OCI-M2 (cell line): ENCODE measurements around the gene POLR3A.

ENCODE experiments used
- DNase-seq: peaks from one replicate; lab custom pipeline; 2025; ENCODE audit not compliant: unreplicated experiment; lab: John Stamatoyannopoulos, UW

The POLR3A gene

DNA sequence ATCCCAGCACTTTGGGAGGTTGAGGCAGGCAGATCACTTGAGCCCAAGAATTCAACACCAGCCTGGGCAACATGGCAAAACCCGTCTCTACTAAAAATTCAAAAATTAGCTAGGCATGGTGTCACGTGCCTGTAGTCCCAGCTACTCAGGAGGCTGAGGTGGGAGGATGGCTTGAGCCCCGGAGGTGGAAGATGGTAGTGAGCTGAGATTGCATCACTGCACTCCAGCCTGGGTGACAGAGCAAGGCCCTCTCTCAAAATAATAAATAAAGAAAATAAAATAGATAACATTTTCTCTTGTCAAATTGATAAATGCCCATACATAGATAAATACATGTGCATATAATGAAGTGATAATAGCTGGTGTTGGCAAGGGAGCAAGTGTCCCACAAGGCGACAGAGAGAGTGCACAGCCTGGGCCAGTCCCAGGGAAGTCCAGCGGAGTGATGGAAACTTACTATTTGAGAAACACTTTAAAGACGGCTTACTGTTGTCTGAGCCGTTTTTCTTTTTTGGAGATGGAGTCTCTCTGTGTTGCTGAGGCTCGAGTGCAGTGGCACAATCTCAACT is 69.3 kb downstream of the POLR3A start:
- no peak for DNase-seq

DNA sequence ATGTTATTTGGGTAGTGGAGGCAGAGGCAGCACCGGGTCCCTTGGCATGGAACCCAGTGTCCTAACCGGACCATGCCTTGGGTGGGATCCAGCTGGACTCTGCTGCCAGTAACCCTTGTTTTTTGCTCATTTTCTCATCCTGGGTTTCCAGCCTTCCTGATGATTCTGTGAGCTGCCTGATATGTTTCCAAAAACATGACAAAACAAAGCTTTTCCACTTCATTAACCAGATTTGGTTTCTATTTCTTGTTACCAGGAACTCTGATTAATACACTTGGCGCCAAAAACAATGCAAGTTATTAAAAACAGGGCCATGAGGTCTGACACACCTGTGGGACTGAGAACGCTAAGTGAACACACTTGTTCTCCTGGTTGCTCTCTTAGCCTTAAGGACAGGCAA is 69.9 kb downstream of the POLR3A start:
- no peak for DNase-seq

DNA sequence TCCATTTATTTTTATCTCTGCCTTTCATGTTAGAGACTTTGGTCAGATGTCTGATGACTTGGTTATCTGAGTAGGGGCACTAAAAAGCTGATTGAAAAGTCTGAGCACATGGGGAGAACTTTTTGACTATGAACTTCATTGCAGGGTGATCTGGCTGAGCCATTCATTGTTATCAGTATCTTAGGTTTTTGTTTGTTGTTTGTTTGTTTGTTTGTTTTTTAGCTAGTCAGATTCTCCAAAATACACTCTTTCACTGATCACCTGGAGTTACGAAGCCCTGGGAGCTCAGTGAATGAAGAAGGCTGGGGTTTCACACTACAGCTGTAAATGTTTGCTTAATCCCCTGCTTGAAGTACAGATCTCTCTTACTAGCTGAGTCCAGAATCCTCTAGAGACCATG is 74.2 kb downstream of the POLR3A start:
- no peak for DNase-seq

DNA sequence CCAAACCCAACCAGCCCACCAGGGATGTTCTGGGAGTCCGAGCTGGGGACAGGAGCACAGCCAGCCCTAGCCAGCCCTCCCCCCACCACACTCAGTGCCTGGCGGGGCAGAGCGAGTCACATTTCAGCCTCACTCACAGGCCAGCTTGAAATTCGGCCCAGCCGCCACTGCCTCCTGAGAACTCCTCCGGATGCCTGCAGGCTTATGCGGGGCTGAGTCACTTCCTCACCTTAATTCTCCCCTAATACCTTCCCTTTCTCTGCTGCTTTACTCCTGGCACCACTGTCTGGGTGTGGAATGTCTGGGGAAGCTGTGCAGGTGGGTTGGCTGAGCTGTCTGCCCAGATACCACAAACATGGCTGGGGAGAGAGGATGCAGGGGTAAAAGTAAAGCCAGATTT is 80.1 kb downstream of the POLR3A start:
- no peak for DNase-seq

DNA sequence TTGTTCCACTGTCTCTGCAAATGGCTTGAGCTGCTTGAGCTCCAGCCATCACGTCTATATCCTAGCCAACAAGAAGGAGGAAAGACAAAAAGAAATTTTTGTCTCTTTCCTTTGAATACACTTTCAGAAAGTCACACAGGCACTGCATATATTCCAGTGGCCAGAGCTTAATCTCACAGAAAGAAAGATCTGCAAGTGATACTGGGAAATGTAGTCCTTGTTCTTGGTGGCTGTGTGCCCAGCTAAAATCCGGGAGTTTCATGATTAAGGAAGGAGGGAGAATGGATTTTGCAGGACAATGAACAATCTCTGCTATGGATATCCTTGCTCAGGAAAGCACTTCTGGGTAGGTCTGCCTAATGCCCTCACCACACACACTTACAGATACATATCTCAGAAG is 83.2 kb downstream of the POLR3A start:
- no peak for DNase-seq

DNA sequence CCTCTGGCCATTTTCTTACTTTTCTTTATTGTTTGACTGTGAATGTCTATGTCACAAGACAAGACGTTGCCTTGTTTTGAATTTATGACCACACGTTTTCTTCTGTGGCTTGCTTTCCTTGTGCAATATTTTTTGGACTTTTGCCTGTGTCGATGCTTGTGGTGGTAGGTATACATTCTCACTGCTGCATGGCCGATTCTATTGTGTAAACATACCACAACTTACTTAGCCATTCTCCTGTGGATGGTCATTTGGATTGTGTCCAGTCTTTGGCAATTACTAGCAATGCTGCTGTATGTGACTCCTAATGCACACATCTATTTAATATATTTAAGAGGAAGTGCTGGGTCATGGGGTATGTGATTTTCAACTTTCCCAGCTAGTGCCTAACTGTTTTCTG is 84.8 kb downstream of the POLR3A start:
- no peak for DNase-seq

DNA sequence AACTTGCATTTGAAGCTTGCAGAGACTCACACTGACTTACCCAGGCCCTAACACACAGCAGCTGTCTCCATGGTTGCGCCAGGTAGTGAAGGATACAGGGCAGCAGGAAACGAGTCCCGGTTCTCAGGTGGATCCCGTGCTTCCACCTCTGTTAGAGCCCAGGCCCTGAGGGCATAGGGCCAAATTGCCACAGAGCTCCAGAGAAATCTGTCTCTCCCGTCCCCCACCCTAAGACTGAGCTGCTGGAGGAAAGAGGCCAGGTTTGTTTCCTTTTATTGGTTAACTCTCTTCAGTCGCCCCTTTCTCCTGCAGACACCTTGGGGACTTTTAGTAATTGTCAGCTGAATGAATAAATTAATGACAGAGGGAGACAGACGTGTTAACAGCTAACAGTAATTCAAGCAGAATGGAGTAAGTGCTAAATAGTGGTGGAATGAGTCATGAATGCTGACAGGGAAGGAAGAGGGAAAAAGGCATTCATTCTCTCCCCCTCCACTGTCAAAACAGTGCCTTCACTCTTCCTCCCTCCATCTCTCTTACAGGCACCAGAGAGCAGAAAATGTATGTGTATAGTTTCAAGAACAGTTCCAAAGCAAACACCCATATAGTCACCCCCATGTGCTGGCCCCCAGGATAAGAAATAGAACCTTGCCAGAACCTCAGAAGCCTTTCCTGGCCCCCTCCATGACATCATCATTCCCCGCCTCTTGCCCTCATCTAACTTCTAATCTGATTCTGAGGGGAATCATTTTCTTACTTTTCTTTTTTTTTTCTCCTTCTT is 86.0 kb downstream of the POLR3A start:
- DNase-seq, result no peak

DNA sequence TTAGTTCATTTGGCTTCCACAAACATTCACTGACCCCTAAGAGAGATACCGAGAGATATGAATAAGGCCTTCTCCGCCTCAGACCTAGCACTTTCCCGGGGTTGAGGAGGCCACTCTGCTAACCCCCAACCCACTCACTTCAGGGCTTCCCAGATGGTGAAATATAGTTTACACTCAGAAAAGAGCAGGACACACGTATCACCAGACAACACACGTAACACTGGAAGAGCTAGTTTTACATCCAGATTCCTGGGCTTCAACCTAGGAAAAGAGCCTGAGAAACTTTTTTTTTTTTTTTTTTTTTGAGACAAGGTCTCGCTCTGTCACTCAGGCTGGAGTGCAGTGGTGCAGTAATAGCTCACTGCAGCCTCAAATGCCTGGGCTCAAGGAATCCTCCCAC is 87.5 kb downstream of the POLR3A start:
- no peak for DNase-seq

DNA sequence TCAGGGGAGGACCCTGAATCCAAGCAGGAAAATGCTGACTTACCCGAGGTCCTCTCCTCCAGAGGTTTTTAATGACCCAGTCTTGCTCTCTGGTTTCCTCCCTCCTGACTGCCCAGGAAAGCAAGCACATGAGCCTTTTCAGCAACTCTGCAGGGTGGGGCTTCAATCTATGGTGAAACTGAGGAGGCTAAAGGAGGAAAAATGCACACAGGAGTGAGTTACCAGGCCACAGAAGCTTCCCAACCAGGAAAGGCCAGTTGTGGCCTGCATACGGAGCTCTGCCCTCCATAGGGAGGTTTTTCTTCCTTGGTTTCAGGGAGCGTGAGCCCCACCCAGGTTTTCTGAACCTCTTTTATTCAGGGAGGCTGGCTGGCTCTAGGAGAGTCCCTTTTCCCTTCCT is 88.7 kb downstream of the POLR3A start:
- DNase-seq, result no peak

DNA sequence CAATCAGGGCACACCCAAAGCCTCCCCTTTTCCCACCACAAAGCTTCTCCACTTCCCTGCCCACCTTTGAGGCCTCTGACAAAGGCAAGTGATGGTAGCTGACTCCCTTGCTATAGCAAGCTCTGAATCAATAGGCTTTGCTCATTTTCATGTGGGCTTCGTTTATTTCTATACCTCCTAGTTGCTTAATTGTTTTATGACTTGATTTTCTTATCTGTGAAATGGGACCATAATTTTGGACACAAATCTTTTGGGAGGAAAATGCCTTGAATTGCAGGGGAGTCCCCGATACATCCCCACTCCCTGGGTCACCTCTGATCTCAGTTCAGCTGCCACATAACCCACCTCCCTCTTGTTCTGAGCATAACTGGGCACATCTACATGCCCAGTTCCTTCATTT is 89.1 kb downstream of the POLR3A start:
- no peak for DNase-seq

DNA sequence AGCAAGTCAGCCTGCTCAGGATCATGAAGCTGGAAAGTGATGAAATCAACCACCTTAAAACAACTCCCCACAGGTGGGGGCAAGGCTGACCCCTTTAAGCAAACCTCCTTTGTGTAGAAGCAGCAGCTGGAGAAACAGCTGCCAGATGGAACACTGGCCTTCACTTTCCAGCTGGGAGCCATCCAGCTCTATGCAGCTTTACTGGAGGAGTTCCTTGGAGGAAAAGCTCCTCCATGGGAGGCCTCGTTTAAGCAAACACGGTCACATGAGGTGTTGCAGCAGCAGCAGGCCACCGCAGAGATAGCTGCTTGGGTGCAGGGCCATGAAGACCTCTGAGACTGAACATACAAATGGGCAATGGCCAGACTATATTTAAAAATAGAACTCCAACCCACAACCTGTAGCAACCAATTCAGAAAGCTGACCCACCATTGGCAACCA is 89.7 kb downstream of the POLR3A start:
- no peak for DNase-seq

DNA sequence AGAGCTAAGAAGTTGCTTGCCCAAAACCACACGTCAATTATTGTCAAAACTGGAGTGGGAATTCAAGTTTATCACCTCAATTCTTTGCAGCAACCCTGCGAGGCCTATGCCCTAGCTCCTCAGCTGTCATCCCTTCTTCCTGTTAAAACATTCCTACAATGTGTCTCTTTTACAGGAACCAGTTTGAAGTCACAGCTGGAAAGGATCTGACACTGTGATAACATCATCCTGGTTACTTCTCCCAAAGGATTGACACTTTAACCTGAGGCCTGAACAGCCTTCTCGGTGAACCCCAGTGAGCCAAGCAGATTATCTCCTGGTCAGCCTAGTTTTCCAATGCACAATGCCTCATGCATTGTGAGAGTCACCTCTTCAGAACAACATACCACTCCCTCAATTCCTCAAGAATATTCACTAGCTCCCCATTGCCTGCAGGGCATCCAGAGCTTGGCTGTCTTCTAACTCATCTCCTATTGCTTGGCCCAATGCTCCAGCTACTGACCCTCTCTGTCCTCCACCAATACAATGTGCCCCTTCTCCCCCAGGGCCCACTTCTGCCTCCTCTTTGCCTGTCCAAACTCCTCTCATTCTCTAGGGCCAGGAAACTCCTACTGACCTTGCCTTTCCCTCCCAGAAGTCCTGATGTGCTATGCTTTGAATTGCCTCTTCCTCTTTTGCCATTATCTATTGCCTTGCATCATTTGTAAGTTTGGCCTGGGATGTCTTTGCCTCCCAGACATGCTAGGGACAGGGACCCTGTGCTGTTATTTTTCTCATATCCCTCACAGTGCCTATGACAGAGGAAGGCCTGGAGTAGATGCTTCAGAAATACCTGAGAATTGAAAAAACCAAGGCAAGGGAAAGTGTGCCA is 92.4 kb downstream of the POLR3A start:
- DNase-seq, result no peak

DNA sequence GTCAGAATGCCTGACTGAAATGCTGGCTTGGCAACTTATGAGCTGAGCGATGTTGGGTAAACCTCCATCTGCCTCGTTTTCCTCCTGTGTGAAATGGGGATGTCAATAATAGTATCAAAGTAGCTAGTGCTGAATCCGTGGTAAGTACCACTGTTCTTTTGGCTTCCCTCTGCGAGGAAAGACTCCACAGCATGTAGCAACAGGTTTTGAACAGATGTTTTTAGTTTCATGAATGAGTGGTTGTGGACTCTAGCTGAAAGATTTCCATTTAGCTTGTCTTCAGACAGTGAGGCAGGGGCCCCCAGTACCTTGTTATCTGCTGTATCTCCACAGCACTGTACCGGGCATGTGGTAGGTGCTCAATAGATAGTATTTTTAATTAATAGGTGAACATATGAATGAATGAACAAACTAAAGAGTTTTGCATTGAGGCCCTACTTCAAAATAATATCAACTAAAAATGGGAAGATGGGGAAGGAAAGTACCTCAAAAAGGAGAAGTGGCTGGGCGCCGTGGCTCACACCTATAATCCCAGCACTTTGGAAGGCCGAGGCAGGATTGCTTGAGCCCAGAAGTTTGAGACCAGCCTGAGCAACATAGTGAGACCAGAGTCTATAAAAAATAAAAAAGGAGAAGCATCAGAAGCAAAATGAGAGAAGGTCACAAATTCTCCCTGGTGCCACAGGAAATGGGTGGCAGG is 97.1 kb downstream of the POLR3A start:
- DNase-seq, result no peak

DNA sequence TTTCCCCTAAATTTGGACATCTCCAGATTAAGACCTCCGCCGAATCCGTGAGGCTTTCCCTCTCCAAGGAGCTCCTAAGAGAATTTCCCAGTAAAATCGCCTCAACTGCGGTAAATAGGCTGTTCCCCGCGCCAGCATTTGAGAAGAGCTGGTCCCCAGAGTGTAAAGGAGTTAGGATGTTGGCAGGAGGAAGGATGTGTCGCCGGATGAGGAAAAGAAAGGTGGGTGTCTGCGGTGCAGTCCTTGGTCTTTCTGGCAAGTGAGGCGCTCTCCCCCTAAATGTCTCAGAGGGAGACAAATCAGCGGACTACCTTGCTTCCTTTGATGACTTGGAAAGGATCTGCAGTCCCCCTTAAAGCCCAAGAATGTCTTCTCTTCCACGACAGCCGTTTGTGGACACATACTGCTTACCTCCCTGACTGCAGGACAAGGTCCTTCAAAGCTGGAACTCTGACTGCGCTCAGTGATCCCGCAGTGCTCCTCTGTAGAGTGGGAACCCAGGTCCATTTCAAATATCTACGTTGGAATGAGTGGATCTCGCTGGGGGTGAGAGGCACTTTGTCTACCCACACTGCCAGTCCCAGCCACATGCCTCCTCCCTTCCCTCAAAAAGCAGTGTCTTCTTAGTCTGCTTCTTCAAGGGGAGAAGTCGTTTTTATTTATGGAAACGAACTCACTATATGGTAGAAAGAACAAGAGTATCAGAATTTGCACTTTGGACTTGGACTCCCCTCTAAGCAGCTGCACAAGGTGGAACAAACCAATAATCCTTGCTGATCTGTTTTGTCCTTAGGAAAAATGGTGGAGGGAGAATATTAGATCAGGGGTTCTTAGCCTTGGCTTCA is 101.7 kb downstream of the POLR3A start:
- DNase-seq, result no peak

DNA sequence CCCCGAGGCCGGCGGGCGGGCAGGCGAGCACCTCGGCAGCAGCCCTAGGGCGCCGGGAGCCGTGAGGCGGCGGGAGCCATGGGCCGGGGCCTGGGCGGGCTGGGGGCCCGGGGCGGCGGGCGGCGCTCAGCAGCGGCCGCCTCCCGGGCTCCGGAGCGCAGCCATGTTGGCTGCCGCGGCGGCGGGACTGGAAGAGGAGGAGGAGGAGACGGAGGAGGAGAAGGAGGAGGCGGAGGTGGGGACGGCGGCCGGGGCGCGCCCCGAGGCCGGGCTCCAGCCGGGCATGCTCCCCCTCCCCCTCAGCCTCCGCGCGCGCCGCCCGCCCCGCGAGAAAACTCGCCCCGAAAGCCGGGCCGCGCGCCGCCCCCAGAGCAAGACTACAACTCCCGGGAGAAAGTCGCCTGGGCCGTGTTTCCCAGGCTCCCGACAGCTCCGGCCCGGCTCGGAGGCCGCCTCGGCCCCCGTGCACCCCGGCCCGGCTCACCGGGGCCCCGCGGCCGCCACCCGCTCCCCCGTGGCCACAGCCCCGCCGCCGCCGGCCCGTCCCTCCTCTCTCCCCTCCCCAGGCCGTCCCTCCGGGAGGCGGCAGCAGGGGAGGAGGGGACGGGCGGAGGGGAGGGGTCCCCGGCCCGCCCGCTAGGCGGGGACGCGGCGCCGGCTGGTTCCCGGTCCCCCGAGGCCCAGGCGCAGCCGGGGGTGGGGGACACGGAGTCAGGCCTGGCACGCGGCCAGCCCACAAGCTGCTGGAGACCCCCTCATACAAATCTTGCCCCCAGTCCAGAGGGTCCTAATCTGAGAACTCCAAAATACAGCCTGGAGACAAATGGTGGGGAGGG is 102.5 kb downstream of the POLR3A start, which contains the start of gene DLG5:
Gene DLG5, minus strand, starts transcription at position 190 of the 836 bp plus-strand sequence. CDS start 235 bp downstream, outside the sequence.
- no peak for DNase-seq

DNA sequence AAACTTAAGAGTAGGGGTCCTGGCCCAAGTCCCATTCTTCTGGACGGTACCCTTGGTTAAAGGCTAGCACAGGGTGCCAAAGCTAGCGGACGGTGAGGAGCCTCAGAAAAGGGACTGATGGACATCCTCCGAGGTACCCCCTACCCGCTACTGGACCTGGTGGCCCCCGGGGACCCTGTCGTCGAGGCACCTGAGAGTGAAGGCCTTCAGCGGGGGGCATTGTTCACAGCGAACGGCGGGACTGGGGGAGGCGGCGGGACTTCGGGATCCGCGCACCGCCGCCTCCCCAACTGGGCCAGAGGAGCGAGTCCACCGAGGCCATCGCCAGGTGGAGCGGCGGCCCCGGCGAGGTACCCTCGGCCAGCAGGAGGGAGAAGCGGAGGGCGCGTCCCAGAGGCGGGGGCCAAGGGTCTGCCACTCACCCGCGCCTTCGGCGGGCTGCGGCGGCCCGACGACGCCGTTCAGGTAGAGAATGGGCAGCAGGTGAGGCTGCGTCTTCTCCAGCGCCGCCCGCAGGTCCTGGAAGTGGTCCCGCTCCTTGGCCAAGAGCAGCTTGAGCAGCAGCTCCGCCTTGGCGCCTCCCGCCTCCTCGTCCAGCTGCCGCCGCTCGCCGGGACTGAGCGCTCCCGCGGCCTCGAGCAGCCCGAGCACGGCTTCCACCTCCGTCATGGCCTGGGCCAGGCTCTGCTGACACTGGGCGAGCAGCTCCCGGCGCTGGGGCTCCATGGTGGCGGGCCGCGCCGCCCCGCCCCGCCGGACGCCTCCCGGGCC is 103.3 kb downstream of the POLR3A start:
- DNase-seq, result no peak

DNA sequence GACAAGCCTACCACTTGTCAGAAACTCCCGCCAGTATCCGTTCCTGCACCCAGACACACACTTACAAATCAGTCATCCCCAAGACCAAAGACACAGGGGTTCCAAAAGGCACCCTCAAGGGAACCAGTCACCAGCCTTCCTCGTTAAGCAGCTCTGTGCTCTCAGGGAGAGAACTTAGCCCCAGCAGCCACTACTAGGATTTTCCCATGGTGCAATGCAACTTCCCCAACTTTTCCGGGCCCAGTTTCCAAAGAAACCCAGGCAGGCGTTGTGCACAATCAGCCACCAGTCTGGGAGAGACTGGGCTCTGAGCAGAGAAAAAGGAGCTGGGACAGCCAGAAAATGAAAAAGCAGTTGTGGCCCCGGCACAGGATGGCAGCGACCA is 103.9 kb downstream of the POLR3A start:
- DNase-seq, result no peak

DNA sequence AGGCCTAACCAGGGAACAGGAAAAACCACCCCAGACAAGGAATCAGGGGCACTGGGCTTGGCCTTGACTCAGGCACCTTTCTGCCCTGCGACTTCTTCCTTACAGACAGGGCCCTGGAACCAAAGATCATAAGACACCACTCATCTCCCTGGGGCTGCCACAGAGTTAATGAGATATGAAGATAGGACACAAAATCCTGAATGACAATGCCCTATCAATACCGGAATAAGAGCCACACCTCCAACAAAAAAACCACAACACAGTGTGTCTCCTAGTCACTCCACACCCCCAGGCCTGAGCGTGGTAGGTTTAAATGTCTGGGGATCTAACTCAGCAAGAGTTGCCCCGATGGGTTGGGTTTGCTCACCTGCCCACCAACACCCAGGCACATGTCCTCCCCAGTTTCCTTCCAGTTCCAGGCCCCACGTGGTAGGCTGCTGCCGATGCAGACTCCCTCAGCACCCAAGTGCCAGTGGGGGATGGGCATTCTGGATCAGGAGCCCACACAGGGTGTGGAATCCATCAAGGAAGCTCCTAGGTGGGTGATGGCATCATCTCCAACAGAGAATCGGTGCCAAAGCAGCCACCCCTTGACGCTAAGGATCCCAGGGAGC is 106.6 kb downstream of the POLR3A start:
- DNase-seq, result no peak
